Measurements from ENCODE around the gene IL27RA.

GRCh38 chr19:14012378-14012915 lies 19.1 kb upstream of the IL27RA start:
- no peak for TF ChIP-seq ESRRG (CRISPR knock-in tag; IDR thresholded peaks at IDR 0.05)
- TF ChIP-seq CREB5 (CRISPR knock-in tag; IDR thresholded peaks at IDR 0.05; ENCODE audit: low read depth) = no peak
- TF ChIP-seq PATZ1 (CRISPR knock-in tag; IDR thresholded peaks at IDR 0.05; ENCODE audit: borderline replicate concordance) = no peak
- no peak for TF ChIP-seq ZFP3 (CRISPR knock-in tag; IDR thresholded peaks at IDR 0.05)
- TF ChIP-seq OSR1 (CRISPR knock-in tag; IDR thresholded peaks at IDR 0.05) = no peak
- no peak for TF ChIP-seq RARB (CRISPR knock-in tag; IDR thresholded peaks at IDR 0.05)
- TF ChIP-seq BACH2 (CRISPR knock-in tag; IDR thresholded peaks at IDR 0.05; ENCODE audit: borderline replicate concordance) = no peak
- no peak for TF ChIP-seq POU6F1 (CRISPR knock-in tag; IDR thresholded peaks at IDR 0.05; ENCODE audit: borderline replicate concordance, low read depth)
- no peak for TF ChIP-seq ZFP30 (CRISPR knock-in tag; IDR thresholded peaks at IDR 0.05)
- no peak for TF ChIP-seq PPARA (CRISPR knock-in tag; IDR thresholded peaks at IDR 0.05; ENCODE audit: borderline replicate concordance)
